Testis (tissue), 3 donors: ENCODE results near the gene POLE. TPM values are rescaled to one million over a fixed set of nuclear protein-coding genes. Genes with fewer than 3 reads are reported as not detected.

Source experiments
- DNase-seq: peaks from one replicate; pipeline ENCODE4 v3.0.0-alpha.2; 2019
- H3K27ac ChIP-seq, 2 donors: fragments of 200-600 bp; sonication (generic); one replicate each; pipeline ENCODE4 v1.5.1; 2019
- H3K27me3 ChIP-seq: fragments of 200-600 bp; sonication (generic); one replicate; pipeline ENCODE4 v1.5.1; 2019
- H3K36me3 ChIP-seq: fragments of 200-600 bp; sonication (generic); one replicate; pipeline ENCODE4 v1.5.1; 2017; ENCODE audit warnings: low read depth; ENCODE audit errors: missing control alignments
- H3K4me1 ChIP-seq: fragments of 200-600 bp; sonication (generic); one replicate; pipeline ENCODE4 v1.5.1; 2019
- H3K4me3 ChIP-seq, 2 donors: fragments of 200-600 bp; sonication (generic); one replicate each; pipeline ENCODE4 v1.5.1; 2017 to 2019
- H3K9me3 ChIP-seq: fragments of 200-600 bp; sonication (generic); one replicate; pipeline ENCODE4 v1.5.1; 2017
- POLR2A ChIP-seq: fragments of 450-650 bp; IDR thresholded peaks from one replicate; pipeline ENCODE4 v1.6.1; 2017; ENCODE audit warnings: antibody characterized with exemption, mild to moderate bottlenecking, moderate library complexity
- WGBS, 2 donors: methylation state at CpG; one replicate each; pipeline ENCODE4 v1.1.5; 2018; 5-methylcytosine and 5-hydroxymethylcytosine counted together
- intact Hi-C: fragments of 100-400 bp; cut with DNase I; formaldehyde crosslinking; loops from one replicate; pipeline ENCODE4 v1.15.1; 2023; ENCODE audit warnings: low total_unique reads
- polyA plus RNA-seq: library from polyadenylated mRNA; stranded (reverse); fragments of 350-450 nt; fragmentation: Illumina TruSeq; extraction: RNeasy Lipid Tissue Mini Kit (QIAGEN cat#74804); gene quantifications from one replicate; pipeline ENCODE4 v1.2.3, GENCODE V29; 2014; ENCODE audit warnings: low read depth, low replicate concordance; ENCODE audit not compliant: insufficient read depth
- total RNA-seq, 2 donors: library from RNA; depleted of rRNA; stranded (reverse); fragments of >200 nt; gene quantifications; one replicate each; pipeline ENCODE4 v1.2.3, GENCODE V29; 2016
- TF ChIP-seq, protein P1 (sequence below), 3 experiments: fragments of 450-650 bp in 2 of 3; fragments of 200-600 bp in 1 of 3; sonication (generic) in 1 of 3; IDR thresholded peaks; one replicate each; pipeline ENCODE4 v1.5.1; 2016 to 2019; ENCODE audit warnings: antibody characterized with exemption in 3 of 3, mild to moderate bottlenecking in 2 of 3, moderate library complexity in 1 of 3

Gene POLE
- total and polyA plus RNA-seq, 3 donors from 2014 or later: 76.8 to 288 (median 123) TPM

DNA sequence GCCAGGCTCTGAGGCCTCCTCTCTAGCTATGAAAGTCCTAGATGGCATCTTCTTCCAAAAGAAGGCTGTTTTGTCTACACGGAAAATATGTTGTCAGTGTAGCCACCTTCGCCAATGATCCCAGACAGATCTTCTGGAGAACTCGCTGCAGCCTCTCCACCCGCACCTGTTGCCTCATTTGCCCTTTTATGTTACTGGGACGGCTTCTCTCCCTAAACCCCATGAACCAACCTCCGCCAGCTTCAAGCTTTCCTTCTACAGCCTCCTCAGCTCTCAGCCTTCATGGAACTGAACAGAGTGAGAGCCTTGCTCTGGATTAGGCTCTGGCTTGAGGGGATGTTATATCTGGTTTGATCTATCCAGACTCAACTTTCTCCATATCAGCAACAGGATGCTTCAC lies 57.8 kb downstream of the POLE start:
- no peak for DNase-seq
- WGBS, 2 donors: 96 to 100% methylated on average over 6 of the region's 6 CpGs
- no peak overlapping the region for H3K27ac ChIP-seq
- H3K27me3 ChIP-seq: no peaks in the 10 kb centered on the region
- no peaks in the 10 kb centered on the region for H3K36me3 ChIP-seq
- no peak for TF ChIP-seq POLR2A
- TF ChIP-seq, protein P1, sequence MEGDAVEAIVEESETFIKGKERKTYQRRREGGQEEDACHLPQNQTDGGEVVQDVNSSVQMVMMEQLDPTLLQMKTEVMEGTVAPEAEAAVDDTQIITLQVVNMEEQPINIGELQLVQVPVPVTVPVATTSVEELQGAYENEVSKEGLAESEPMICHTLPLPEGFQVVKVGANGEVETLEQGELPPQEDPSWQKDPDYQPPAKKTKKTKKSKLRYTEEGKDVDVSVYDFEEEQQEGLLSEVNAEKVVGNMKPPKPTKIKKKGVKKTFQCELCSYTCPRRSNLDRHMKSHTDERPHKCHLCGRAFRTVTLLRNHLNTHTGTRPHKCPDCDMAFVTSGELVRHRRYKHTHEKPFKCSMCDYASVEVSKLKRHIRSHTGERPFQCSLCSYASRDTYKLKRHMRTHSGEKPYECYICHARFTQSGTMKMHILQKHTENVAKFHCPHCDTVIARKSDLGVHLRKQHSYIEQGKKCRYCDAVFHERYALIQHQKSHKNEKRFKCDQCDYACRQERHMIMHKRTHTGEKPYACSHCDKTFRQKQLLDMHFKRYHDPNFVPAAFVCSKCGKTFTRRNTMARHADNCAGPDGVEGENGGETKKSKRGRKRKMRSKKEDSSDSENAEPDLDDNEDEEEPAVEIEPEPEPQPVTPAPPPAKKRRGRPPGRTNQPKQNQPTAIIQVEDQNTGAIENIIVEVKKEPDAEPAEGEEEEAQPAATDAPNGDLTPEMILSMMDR (IDR thresholded peaks at IDR 0.05): no peak
- no peaks in the 10 kb centered on the region for H3K4me1 ChIP-seq
- intact Hi-C loops: no loop called here
- no peaks in the 10 kb centered on the region for H3K9me3 ChIP-seq
- H3K4me3 ChIP-seq: no peak overlapping the region

DNA sequence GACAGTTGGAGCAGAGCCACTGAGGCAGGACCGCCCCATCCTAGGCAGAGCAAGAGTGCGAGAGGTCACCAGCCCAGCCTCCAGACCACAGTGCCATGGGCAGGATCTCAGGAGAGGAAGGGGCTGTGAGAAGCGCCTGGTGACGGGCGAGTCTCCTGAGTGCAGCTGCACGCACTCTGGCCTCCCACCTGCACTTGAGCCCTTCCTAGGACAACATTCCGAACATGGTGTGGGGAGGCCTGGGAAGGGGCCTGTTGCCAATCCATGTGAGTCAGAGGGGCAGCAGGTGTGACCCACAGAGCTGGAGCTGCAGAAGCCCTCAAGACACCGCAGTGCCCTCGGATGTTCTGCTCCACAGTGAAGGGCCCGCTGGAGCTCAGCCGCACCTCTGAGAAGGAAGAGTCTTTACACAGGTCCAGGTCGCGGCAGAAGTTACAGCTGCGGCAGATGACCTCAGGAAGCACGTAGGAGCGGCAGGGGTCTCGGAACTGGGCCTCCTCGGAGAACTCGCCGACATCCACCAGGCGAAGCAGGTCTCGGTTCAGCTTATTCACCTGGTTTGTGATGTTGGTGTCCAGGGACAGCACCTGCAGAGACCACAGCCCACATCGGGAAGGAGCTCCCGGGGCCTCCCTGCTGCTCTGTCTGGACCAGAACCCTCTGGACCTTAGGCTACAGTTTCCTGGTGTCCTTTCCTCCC lies 61.3 kb downstream of the POLE start:
- peaks cover 10% of the 10 kb centered on the region for H3K4me1 ChIP-seq
- TF ChIP-seq, protein P1 (IDR thresholded peaks at IDR 0.05): no peak
- no peak for TF ChIP-seq POLR2A
- no peaks in the 10 kb centered on the region for H3K9me3 ChIP-seq
- H3K36me3 ChIP-seq: no peaks in the 10 kb centered on the region
- no peak overlapping the region for H3K27ac ChIP-seq
- no peaks in the 10 kb centered on the region for H3K27me3 ChIP-seq
- H3K4me3 ChIP-seq: no peak overlapping the region
- intact Hi-C loops: no loop called here
- DNase-seq: no peak
- WGBS, 2 donors: 93 to 99% methylated on average over 7 to 24 of the region's 24 CpGs

DNA sequence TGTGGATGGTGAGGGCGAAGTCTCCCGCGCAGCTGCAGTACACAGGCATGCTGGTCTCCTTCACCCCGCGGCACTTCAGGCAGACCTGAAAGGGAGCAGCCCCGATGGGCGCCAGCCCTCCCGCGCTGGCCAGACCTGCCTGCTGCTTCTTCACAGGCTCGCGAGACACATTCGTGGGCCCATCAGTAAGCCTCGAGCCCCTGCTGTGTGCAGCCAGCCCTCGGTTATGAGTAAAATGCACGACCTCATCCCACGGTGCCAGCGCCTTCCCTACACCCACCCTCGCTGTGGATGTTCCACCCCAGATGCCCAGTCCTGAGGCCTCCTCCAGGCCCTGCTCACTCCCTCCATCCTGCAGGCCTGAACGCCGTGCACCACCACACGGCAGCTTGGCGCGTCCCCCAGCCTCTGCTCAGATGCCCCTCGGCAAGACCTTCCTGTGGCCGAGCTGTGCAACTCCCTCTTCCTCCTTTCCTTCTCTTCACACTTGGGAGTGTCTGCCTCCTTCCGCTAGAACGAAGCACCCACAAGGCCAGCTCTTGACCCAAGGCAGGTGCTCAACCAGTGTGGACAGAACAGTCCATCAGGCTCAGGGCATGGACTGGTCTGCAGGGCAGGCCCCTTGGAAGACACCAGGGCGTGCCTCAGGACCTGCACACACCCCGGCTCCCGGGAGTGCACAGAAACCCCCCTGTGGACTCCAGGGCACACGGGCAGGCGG lies 62.1 kb downstream of the POLE start:
- no peak for DNase-seq
- WGBS, 2 donors: 89 to 95% methylated on average over 20 to 32 of the region's 32 CpGs
- H3K27me3 ChIP-seq: no peaks in the 10 kb centered on the region
- TF ChIP-seq, protein P1 (IDR thresholded peaks at IDR 0.05): no peak
- no peak for TF ChIP-seq POLR2A
- H3K4me3 ChIP-seq: no peak overlapping the region
- H3K4me1 ChIP-seq: peaks cover 10% of the 10 kb centered on the region
- no peak overlapping the region for H3K27ac ChIP-seq
- no peaks in the 10 kb centered on the region for H3K36me3 ChIP-seq
- no peaks in the 10 kb centered on the region for H3K9me3 ChIP-seq
- intact Hi-C loops: no loop called here

DNA sequence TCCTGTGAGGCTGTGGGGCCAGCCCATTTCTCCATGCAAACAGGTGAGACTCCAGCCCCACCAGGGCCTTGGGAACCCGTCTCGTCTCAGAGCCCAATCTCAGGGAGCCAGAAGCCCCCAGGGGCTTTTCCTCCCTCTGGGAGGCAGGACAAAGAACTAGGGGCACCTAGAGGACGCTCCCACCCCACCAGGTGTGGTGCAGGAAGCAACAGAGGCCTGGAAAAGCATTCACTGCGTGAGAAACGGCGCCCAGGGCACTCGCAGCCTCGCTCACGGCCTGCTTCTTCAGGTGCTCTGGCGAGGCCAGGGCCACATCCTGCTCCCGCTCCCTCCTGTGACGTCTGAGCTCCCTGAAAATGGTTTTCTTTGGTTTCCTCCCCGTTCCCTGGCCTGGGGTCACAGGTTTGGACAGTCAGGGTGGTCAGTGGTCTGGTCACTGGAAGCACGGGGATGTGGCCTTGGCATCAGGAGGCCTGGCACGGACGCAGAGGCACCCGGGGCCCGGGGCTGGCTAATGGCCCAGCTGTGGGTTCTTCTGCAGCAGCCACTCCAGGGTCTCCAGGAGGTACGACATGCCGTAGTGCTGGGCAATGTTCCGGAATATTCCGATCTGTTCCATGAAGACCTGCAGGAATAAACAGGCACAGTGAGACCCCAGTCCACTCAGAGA lies 62.8 kb downstream of the POLE start:
- no peak overlapping the region for H3K27ac ChIP-seq
- H3K36me3 ChIP-seq: no peaks in the 10 kb centered on the region
- intact Hi-C loops: no loop called here
- no peak for TF ChIP-seq POLR2A
- TF ChIP-seq, protein P1 (IDR thresholded peaks at IDR 0.05): no peak
- H3K27me3 ChIP-seq: no peaks in the 10 kb centered on the region
- no peaks in the 10 kb centered on the region for H3K9me3 ChIP-seq
- peaks cover 10% of the 10 kb centered on the region for H3K4me1 ChIP-seq
- no peak overlapping the region for H3K4me3 ChIP-seq
- 91 to 95% methylated on average over 4 to 22 of the region's 22 CpGs for WGBS, 2 donors
- DNase-seq: no peak
